Adipocyte (in vitro differentiated cells): Measurements from ENCODE around the gene TMEM86A.
A peak's percentile ranks its signal among the peaks of the same experiment; 100 is the strongest.
"Not testable (repeated sequence)": the region's sequence is repeated elsewhere in the genome, so short reads cannot be mapped to it uniquely, and the experiment has no call there.

ENCODE experiments used
- DNase-seq: peaks from one replicate; pipeline ENCODE4 v3.0.0-alpha.2; 2015; ENCODE audit warnings: low read depth
- H3K27me3 ChIP-seq: replicated peaks from 2 replicates; pipeline ENCODE4 v1.7.0; 2013; ENCODE audit warnings: mild to moderate bottlenecking, low read length, moderate library complexity; ENCODE audit not compliant: control insufficient read depth, insufficient read depth
- H3K36me3 ChIP-seq: 2 replicates; pipeline ENCODE4 v1.7.0; 2013; ENCODE audit warnings: low read length, mild to moderate bottlenecking, moderate library complexity; ENCODE audit not compliant: control insufficient read depth, insufficient read depth, severe bottlenecking
- H3K4me1 ChIP-seq: 2 replicates; pipeline ENCODE4 v1.7.0; 2013; ENCODE audit warnings: mild to moderate bottlenecking, low read length, moderate library complexity; ENCODE audit not compliant: control insufficient read depth, insufficient read depth
- H3K4me3 ChIP-seq: 2 replicates; pipeline ENCODE4 v1.7.0; 2013; ENCODE audit warnings: mild to moderate bottlenecking, low read length, moderate library complexity
- H3K9ac ChIP-seq: 2 replicates; pipeline ENCODE4 v1.7.0; 2013; ENCODE audit warnings: mild to moderate bottlenecking, low read length, moderate library complexity
- H3K9me3 ChIP-seq: 2 replicates; pipeline ENCODE4 v1.7.0; 2013; ENCODE audit warnings: mild to moderate bottlenecking, low read length, moderate library complexity; ENCODE audit not compliant: control insufficient read depth

The TMEM86A gene

DNA sequence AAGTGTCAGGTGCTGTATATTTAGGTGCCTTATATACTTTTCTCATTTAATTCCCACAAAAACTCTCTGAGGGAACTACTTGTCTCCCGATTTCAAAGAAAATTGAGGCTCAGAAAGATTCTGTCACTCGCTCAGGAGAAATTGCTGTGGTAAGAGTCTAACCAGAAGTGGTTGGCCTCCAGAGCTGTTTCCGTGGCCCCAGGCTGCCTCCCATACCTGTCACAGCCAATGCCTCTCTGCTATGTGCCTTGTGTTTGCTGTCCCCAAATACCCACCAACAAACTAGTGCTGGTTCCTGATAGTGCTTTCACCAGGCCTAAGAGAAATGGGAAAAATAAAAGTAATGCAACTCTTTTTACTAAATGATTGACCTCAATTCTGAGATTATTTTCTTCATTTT lies 21.0 kb upstream of the TMEM86A start:
- H3K4me1 ChIP-seq = no peaks in the 10 kb centered on the region
- no peaks in the 10 kb centered on the region for H3K9me3 ChIP-seq
- no peak overlapping the region for H3K4me3 ChIP-seq
- H3K27me3 ChIP-seq = no peaks in the 10 kb centered on the region
- DNase-seq = no peak
- no peak overlapping the region for H3K9ac ChIP-seq
- H3K36me3 ChIP-seq = no peaks in the 10 kb centered on the region

DNA sequence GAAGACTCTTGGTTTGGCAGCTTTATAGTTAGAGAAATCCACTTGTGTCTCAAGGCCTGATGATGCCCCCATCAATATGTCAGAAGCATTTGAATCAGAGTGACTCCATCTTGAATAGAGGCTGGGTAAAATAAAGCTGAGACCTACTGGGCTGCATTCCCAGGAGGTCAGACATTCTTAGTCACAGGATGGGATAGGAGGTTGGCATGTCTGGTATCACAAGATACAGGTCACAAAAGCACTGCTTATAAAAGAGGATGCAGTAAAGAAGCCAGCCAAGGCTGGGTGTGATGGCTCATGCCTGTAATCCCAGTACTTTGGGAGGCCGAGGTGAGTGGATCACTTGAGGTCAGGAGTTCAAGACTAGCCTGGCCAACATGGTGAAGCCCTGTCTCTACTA lies 16.6 kb upstream of the TMEM86A start:
- not testable (repeated sequence) for H3K9ac ChIP-seq, H3K36me3 ChIP-seq, DNase-seq, H3K4me3 ChIP-seq, H3K9me3 ChIP-seq, H3K27me3 ChIP-seq, H3K4me1 ChIP-seq

DNA sequence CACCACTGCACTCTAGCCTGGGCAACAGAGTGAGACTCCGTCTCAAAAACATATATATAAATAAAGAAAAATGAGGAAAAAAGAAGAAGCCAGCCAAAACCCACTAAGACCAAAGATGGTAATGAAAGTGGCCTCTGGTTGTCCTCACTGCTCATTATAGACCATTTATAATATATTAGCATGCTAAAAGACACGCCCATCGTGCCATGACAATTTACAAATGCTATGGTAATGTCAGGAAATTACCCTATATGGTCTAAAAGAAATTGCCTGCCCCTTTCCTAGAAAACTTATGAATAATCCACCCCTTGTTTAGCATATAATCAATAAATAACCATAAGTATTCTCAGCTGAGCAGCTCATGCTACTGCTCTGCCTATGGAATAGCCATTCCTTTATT lies 16.1 kb upstream of the TMEM86A start:
- Histone ChIP-seq H3K36me3 (no peaks in the 10 kb centered on the region), H3K9me3 (no peaks in the 10 kb centered on the region), H3K27me3 (no peaks in the 10 kb centered on the region), H3K9ac (no peak overlapping the region), H3K4me1 (no peaks in the 10 kb centered on the region), H3K4me3 (no peak overlapping the region)
- DNase-seq = no peak

- no peak overlapping the region for H3K4me3 ChIP-seq
- no peaks in the 10 kb centered on the region for H3K36me3 ChIP-seq
- H3K9me3 ChIP-seq = no peaks in the 10 kb centered on the region
- DNase-seq = no peak
- H3K27me3 ChIP-seq = no peaks in the 10 kb centered on the region
- H3K4me1 ChIP-seq = no peaks in the 10 kb centered on the region
- H3K9ac ChIP-seq = no peak overlapping the region
Observed at GRCh38 chr11:18684267-18684666, 14.3 kb upstream of the TMEM86A start.

GRCh38 chr11:18691467-18692140 lies 7.0 kb upstream of the TMEM86A start:
- H3K9ac ChIP-seq, H3K4me1 ChIP-seq, H3K4me3 ChIP-seq, H3K9me3 ChIP-seq, H3K27me3 ChIP-seq, DNase-seq, H3K36me3 ChIP-seq: not testable (repeated sequence)

DNA sequence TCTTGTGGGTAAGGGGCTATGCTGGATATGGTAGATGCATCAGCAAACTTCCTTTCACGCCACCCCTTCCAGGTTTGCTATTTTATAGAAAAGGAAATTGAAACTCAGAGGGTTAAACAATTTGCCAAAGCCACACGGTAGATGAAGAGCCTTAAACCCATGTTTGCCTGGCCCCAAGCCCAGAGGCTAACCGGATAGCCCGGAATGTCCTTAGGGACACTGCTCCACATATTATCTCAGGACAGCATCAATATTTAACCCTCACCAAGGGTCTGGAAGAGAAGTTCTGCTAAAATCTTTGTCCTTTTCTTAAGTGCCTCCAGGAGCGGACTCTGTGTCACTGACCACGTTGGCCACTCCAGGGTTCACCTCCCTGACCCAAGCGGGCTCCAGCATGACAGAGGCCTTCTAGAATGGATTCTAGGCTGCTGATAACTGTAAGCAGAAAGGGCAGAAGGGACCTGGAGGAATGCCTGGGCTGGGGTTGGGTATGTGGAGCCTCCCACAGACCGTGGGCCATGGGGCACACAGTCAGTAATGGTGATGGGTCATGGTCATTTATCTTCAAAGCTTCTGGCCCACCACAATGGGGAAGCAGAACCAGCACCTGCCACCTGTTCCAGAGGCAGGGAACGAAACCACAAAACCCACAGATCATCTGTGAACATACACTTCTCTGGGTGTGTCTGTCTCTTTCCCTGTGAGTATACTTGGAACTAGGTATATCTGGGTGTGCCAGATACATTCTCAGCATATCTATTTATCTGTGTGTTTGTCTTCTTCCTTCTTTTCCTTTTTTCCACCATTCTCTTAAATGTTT lies 5.4 kb upstream of the TMEM86A start:
- Histone ChIP-seq H3K4me3 (no peak overlapping the region), H3K4me1 (peaks cover 16% of the 10 kb centered on the region), H3K36me3 (no peaks in the 10 kb centered on the region), H3K9ac (no peak overlapping the region), H3K9me3 (no peaks in the 10 kb centered on the region), H3K27me3 (no peaks in the 10 kb centered on the region)
- DNase-seq = no peak

- Histone ChIP-seq H3K27me3 (peaks cover 6% of the 10 kb centered on the region), H3K36me3 (no peaks in the 10 kb centered on the region), H3K9ac (no peak overlapping the region), H3K4me3 (no peak overlapping the region), H3K9me3 (no peaks in the 10 kb centered on the region), H3K4me1 (peaks cover 23% of the 10 kb centered on the region)
- DNase-seq = peak; percentile 39
Observed at GRCh38 chr11:18696638-18697225, 1.8 kb upstream of the TMEM86A start.

- Histone ChIP-seq H3K9me3 (no peaks in the 10 kb centered on the region), H3K4me3 (no peak overlapping the region), H3K27me3 (peaks cover 6% of the 10 kb centered on the region), H3K9ac (no peak overlapping the region), H3K4me1 (peaks cover 23% of the 10 kb centered on the region), H3K36me3 (no peaks in the 10 kb centered on the region)
- DNase-seq = no peak
Observed at GRCh38 chr11:18697576-18697975, 1.0 kb upstream of the TMEM86A start.

DNA sequence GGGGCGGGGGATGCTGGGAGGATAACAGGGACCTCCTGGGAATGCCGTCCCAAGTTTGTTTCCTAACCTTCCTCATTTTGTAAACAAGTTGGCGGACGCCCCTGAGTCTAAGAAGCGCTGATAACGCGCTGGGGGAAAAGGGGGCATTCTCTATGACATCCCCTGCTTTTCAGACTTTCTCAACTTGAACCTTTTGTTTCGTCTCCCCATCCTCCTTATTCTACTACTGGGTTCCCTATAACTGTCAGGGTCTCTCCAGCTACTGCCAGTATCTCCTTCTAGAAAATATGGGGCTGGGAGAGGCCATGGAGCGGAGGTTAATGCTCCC lies 654 bp downstream of the TMEM86A start:
- DNase-seq = no peak
- Histone ChIP-seq H3K4me1 (peaks cover 16% of the 10 kb centered on the region), H3K4me3 (peak overlapping the region; percentile 81), H3K27me3 (peaks cover 6% of the 10 kb centered on the region), H3K9me3 (no peaks in the 10 kb centered on the region), H3K36me3 (no peaks in the 10 kb centered on the region), H3K9ac (peak overlapping the region; percentile 75)

DNA sequence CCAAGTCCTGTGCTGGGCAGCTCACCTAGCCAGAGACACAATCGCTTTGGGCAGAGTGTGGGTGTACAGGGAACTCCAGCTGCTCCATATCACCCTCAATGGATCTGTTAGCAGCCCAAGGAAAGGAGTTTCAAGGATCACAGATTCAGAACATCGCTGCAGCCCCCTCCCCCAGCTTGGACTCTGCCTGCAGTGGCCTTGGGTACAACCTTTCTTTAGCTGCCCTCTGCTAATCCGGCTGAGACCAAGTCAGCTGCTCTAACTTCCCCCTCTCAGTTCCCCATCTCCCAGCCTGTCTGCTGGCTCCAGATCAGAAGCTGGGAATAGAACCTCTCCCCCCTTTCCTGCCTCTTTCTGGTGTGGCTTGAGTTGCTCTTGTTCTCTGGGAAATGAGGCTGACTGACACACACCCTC lies 1.3 kb downstream of the TMEM86A start:
- DNase-seq = no peak
- H3K4me3 ChIP-seq = no peak overlapping the region
- no peaks in the 10 kb centered on the region for H3K36me3 ChIP-seq
- H3K4me1 ChIP-seq = peaks cover 16% of the 10 kb centered on the region
- H3K9me3 ChIP-seq = no peaks in the 10 kb centered on the region
- H3K27me3 ChIP-seq = peaks cover 6% of the 10 kb centered on the region
- no peak overlapping the region for H3K9ac ChIP-seq

DNA sequence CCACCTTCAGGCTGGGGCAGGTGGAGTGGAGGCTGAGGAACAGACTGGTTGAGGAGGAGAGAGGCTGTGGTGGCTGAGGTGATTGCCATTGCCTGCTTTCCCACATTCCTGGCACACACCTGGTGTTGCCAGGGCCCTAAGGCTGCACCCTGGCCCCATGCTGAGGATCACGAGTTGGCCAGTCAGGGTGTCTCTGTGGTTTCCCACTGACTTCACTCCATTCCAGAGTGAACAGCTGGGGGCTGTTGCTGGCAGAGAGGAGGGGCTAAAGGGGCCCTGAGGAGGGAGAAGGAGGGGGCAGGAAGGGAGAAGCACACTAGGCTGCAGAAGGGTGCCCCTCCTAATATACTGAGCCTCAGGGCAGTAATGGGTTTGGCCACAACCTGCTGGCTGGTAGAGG lies 1.8 kb downstream of the TMEM86A start:
- no peaks in the 10 kb centered on the region for H3K9me3 ChIP-seq
- no peak for DNase-seq
- no peaks in the 10 kb centered on the region for H3K36me3 ChIP-seq
- no peak overlapping the region for H3K9ac ChIP-seq
- H3K4me3 ChIP-seq = no peak overlapping the region
- H3K4me1 ChIP-seq = peaks cover 17% of the 10 kb centered on the region
- peaks cover 8% of the 10 kb centered on the region for H3K27me3 ChIP-seq
